ENCODE measurements around the gene XPC. TPM values are rescaled to one million over a fixed set of nuclear protein-coding genes. Genes with fewer than 3 reads are reported as not detected.
A peak's percentile ranks its signal among the peaks of the same experiment; 100 is the strongest.

The XPC gene
- total RNA-seq, 1 donor from 2014 or later = 26.8 TPM

DNA sequence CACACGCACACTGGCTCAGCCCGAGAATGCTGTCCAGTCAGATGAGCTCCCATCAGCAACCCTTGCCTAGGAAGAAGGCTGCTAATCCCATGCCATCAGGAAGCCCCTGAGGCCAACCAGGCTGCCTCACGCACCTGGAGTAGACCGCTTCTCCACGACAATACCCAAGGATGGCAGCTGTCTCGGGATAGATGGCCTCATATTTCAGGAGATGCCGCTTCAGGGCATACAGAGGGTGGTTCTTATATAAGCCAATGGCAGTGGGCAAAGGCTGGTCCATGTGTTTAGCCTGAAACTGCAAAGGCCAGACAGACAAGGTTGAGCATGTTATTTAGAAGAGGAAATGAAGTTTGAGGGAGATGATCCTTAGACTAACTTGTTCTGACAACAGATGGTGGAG, 22.2 kb downstream of the XPC start:
- Mint-ChIP-seq H3K27me3 (ENCODE audit: low read depth) (no peaks in the 10 kb centered on the region), H3K27ac (ENCODE audit: unreplicated experiment) (peak overlapping the region; percentile 62), H3K36me3 (ENCODE audit: low read depth) (peaks cover 51% of the 10 kb centered on the region), H3K4me3 (ENCODE audit: unreplicated experiment) (no peak overlapping the region), H3K4me1 (ENCODE audit: low read depth) (no peaks in the 10 kb centered on the region), H3K9me3 (ENCODE audit: low read depth) (peaks cover 4% of the 10 kb centered on the region)
- no peak for DNase-seq (ENCODE audit: low spot score)
- TF ChIP-seq, protein P1, sequence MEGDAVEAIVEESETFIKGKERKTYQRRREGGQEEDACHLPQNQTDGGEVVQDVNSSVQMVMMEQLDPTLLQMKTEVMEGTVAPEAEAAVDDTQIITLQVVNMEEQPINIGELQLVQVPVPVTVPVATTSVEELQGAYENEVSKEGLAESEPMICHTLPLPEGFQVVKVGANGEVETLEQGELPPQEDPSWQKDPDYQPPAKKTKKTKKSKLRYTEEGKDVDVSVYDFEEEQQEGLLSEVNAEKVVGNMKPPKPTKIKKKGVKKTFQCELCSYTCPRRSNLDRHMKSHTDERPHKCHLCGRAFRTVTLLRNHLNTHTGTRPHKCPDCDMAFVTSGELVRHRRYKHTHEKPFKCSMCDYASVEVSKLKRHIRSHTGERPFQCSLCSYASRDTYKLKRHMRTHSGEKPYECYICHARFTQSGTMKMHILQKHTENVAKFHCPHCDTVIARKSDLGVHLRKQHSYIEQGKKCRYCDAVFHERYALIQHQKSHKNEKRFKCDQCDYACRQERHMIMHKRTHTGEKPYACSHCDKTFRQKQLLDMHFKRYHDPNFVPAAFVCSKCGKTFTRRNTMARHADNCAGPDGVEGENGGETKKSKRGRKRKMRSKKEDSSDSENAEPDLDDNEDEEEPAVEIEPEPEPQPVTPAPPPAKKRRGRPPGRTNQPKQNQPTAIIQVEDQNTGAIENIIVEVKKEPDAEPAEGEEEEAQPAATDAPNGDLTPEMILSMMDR (IDR thresholded peaks at IDR 0.05) = no peak

DNA sequence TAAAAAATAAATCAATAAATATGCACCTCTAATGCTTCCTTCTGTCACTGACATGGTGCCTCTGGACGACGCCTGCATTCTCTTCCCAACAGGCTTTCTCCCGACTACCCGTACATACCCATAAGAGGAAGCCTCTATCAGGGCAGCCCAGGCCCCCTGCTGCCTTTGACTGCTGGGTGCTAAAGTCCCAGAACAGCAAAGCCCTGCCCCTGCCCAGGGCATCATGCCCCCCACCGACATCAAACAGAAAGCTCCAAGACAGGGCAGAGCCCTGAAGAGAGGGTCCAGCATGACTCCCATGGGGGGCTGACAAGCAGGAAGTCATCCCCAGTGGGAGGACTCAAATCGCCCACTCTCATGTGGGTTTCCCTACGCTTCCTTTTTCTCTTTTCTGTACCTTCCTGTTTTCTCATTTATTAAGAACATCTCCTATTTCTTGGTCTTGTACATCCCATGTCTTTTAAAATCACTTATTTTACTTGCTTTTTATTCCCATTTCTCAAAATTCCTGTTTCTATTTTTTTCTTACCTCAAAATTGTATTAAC, 23.4 kb downstream of the XPC start:
- peak overlapping the region; percentile 12 for H3K27ac Mint-ChIP-seq (ENCODE audit: unreplicated experiment)
- H3K36me3 Mint-ChIP-seq (ENCODE audit: low read depth) = peaks cover 42% of the 10 kb centered on the region
- H3K4me1 Mint-ChIP-seq (ENCODE audit: low read depth) = no peaks in the 10 kb centered on the region
- no peaks in the 10 kb centered on the region for H3K9me3 Mint-ChIP-seq (ENCODE audit: low read depth)
- H3K27me3 Mint-ChIP-seq (ENCODE audit: low read depth) = no peaks in the 10 kb centered on the region
- DNase-seq (ENCODE audit: low spot score) = no peak
- TF ChIP-seq, protein P1 (IDR thresholded peaks at IDR 0.05) = no peak
- H3K4me3 Mint-ChIP-seq (ENCODE audit: unreplicated experiment) = no peak overlapping the region

DNA sequence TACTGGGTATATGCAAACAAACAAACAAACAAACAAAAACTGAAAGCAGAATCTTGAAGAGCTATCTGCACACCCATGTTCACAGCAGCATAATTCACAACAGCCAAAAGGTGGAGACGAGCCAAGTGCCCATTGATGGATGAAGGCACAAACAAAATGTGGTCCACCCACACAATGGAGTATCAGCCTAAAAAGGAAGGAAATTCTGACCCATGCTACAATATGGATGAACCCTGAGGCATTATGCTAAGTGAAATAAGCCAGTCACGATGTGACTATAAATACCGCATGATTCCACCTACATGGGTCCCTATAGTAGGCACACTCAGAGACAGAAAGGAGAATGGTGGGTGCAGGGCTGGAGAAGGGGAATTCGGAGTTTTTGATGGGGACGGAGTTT, 24.1 kb downstream of the XPC start:
- no peaks in the 10 kb centered on the region for H3K9me3 Mint-ChIP-seq (ENCODE audit: low read depth)
- H3K4me3 Mint-ChIP-seq (ENCODE audit: unreplicated experiment) = no peak overlapping the region
- H3K27ac Mint-ChIP-seq (ENCODE audit: unreplicated experiment) = peak overlapping the region; percentile 6
- no peaks in the 10 kb centered on the region for H3K4me1 Mint-ChIP-seq (ENCODE audit: low read depth)
- TF ChIP-seq, protein P1 (IDR thresholded peaks at IDR 0.05) = no peak
- peaks cover 38% of the 10 kb centered on the region for H3K36me3 Mint-ChIP-seq (ENCODE audit: low read depth)
- H3K27me3 Mint-ChIP-seq (ENCODE audit: low read depth) = no peaks in the 10 kb centered on the region
- DNase-seq (ENCODE audit: low spot score) = no peak

DNA sequence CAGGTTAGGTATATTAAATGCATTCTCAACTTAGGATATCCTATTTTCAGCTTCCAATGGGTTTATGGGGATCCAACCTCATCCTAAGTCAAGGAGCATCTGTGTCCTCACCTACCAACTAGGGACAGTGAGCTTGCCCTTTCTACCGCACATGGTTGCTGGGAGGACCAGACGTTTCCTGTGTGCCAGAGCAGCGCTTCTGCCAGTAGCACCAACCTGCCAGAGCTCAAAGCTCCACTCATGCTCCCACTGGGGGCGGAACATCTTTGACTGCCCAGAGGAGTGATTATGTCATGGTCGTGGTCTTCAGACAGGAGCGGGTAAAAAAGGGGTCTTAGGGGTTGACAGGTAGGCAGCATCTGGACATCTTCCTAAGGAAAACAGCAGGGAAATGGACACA, 24.7 kb downstream of the XPC start:
- no peak overlapping the region for H3K4me3 Mint-ChIP-seq (ENCODE audit: unreplicated experiment)
- DNase-seq (ENCODE audit: low spot score) = no peak
- no peaks in the 10 kb centered on the region for H3K9me3 Mint-ChIP-seq (ENCODE audit: low read depth)

DNA sequence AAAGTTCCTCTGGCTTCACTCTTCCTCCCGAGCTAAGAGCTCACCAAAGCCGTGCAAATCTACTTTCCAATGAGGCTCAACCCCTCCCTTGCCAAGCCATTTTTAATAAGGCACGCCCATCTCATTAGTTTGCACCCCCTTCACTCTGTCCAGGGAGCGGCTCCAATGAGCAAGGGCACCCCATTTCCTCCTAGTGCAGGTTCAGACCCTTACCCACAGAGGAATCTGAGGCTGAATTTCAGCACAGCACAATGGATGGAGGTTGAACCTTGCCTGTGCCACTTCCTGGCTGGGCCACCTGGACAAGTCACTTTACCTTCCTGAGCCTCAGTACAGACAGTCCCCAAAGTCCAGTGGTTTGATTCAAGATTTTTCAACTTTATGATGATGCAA, 25.4 kb downstream of the XPC start:
- DNase-seq (ENCODE audit: low spot score) = no peak
- peaks cover 28% of the 10 kb centered on the region for H3K36me3 Mint-ChIP-seq (ENCODE audit: low read depth)
- no peak overlapping the region for H3K4me3 Mint-ChIP-seq (ENCODE audit: unreplicated experiment)
- no peaks in the 10 kb centered on the region for H3K9me3 Mint-ChIP-seq (ENCODE audit: low read depth)
- no peaks in the 10 kb centered on the region for H3K27me3 Mint-ChIP-seq (ENCODE audit: low read depth)
- peaks cover 2% of the 10 kb centered on the region for H3K4me1 Mint-ChIP-seq (ENCODE audit: low read depth)
- H3K27ac Mint-ChIP-seq (ENCODE audit: unreplicated experiment) = no peak overlapping the region
- TF ChIP-seq, protein P1 (IDR thresholded peaks at IDR 0.05) = no peak

More for the DNA sequence above, 24.7 kb downstream of the XPC start:
- TF ChIP-seq, protein P1 (IDR thresholded peaks at IDR 0.05) = no peak
- Mint-ChIP-seq H3K4me1 (ENCODE audit: low read depth) (no peaks in the 10 kb centered on the region), H3K27ac (ENCODE audit: unreplicated experiment) (no peak overlapping the region), H3K36me3 (ENCODE audit: low read depth) (peaks cover 34% of the 10 kb centered on the region), H3K27me3 (ENCODE audit: low read depth) (no peaks in the 10 kb centered on the region)

Measured in chondrocyte (in vitro differentiated cells).